IMR-90 (cell line): ENCODE data around the gene APOF. TPM values are rescaled to one million over a fixed set of nuclear protein-coding genes. Genes with fewer than 3 reads are reported as not detected.
A peak's percentile ranks its signal among the peaks of the same experiment; 100 is the strongest.

ENCODE experiments used
- ATAC-seq: fragments of 200-7000 bp; cut with Tn5 transposase; 2 replicates; pipeline ENCODE4 v1.9.1; 2020; ENCODE audit warnings: low read depth, mild to moderate bottlenecking, moderate library complexity
- Bru-seq: library from RNA; stranded (reverse); fragments of 400-500 nt; gene quantifications from one replicate; lab custom pipeline; 2021; lab: Mats Ljungman, UMichigan
- BruChase-seq, 2 experiments: library from RNA; stranded (reverse); fragments of 400-500 nt; gene quantifications; one replicate each; lab custom pipeline; 2021; lab: Mats Ljungman, UMichigan
- BruUV-seq: library from RNA; stranded (reverse); fragments of 400-500 nt; replicated peaks from 2 replicates; lab custom pipeline; 2021; lab: Mats Ljungman, UMichigan
- CTCF ChIA-PET: fragments of 300-600 bp; formaldehyde crosslinking; extraction: SDS; loops from one replicate; lab custom pipeline; 2021; ENCODE audit warnings: antibody characterized with exemption; lab: Yijun Ruan, JAX
- POLR2A ChIA-PET: fragments of 300-600 bp; sonication (Branson Sonifier 250); formaldehyde crosslinking; loops from one replicate; lab custom pipeline; 2022; ENCODE audit warnings: antibody characterized with exemption; ENCODE audit not compliant: unreplicated experiment; lab: Charles Lee
- DNase-seq: peaks from one replicate; pipeline ENCODE4 v3.0.0; 2013
- H2AFZ ChIP-seq: replicated peaks from 2 replicates; pipeline ENCODE3; 2013; ENCODE audit warnings: low read length, mild to moderate bottlenecking; ENCODE audit not compliant: poor library complexity
- H2AK5ac ChIP-seq: 2 replicates; pipeline ENCODE4 v1.6.1; 2013; ENCODE audit warnings: low read depth, low read length, inconsistent platforms
- H2AK9ac ChIP-seq: replicated peaks from 2 replicates; pipeline ENCODE3; 2013; ENCODE audit warnings: mild to moderate bottlenecking, low read depth, low read length, moderate library complexity; ENCODE audit not compliant: poor library complexity
- H2BK120ac ChIP-seq: 2 replicates; pipeline ENCODE4 v1.6.1; 2013; ENCODE audit warnings: low read depth, low read length, inconsistent platforms
- H2BK15ac ChIP-seq: 3 replicates; pipeline ENCODE4 v1.6.1; 2013; ENCODE audit warnings: low read depth, low read length, inconsistent platforms
- H2BK20ac ChIP-seq: 2 replicates; pipeline ENCODE4 v1.6.1; 2013; ENCODE audit warnings: low read depth, mild to moderate bottlenecking, inconsistent platforms, low read length, moderate library complexity
- H2BK5ac ChIP-seq: 2 replicates; pipeline ENCODE4 v1.6.1; 2013; ENCODE audit warnings: mild to moderate bottlenecking, low read depth, low read length, inconsistent platforms; ENCODE audit not compliant: poor library complexity, severe bottlenecking
- H3K14ac ChIP-seq: replicated peaks from 2 replicates; pipeline ENCODE4 v1.6.1; 2013; ENCODE audit warnings: low read depth, low read length, inconsistent platforms
- H3K18ac ChIP-seq: 2 replicates; pipeline ENCODE4 v1.6.1; 2013; ENCODE audit warnings: low read depth, low read length, control low read depth
- H3K23ac ChIP-seq: 2 replicates; pipeline ENCODE4 v1.6.1; 2013; ENCODE audit warnings: low read depth, low read length, inconsistent platforms
- H3K27ac ChIP-seq: 2 replicates; pipeline ENCODE4 v1.5.1; 2013; ENCODE audit warnings: mild to moderate bottlenecking, control low read depth, low read length; ENCODE audit not compliant: insufficient read depth
- H3K27me3 ChIP-seq: 2 replicates; pipeline ENCODE4 v1.6.1; 2013; ENCODE audit warnings: low read length; ENCODE audit not compliant: control insufficient read depth, insufficient read depth
- H3K36me3 ChIP-seq: 2 replicates; pipeline ENCODE4 v1.6.1; 2013; ENCODE audit warnings: low read length, mixed read lengths; ENCODE audit not compliant: control insufficient read depth, insufficient read depth
- H3K4ac ChIP-seq: 2 replicates; pipeline ENCODE4 v1.6.1; 2013; ENCODE audit warnings: low read depth, low read length, inconsistent platforms
- H3K4me1 ChIP-seq: 2 replicates; pipeline ENCODE4 v1.6.1; 2013; ENCODE audit warnings: low read length, mixed read lengths; ENCODE audit not compliant: control insufficient read depth, insufficient read depth
- H3K4me2 ChIP-seq: 2 replicates; pipeline ENCODE4 v1.6.1; 2013; ENCODE audit warnings: low read depth, mild to moderate bottlenecking, control low read depth, low read length, moderate library complexity
- H3K4me3 ChIP-seq: 2 replicates; pipeline ENCODE4 v1.5.1; 2013; ENCODE audit warnings: low read depth, mild to moderate bottlenecking, control low read depth, low read length, moderate library complexity; ENCODE audit not compliant: insufficient read depth
- H3K56ac ChIP-seq: 2 replicates; pipeline ENCODE4 v1.6.1; 2013; ENCODE audit warnings: low read length, inconsistent platforms; ENCODE audit not compliant: insufficient read depth; ENCODE audit errors: extremely low read depth
- H3K79me1 ChIP-seq, 2 experiments: 2 replicates each; pipeline ENCODE4 v1.6.1; 2013; ENCODE audit warnings: low read length in 2 of 2, inconsistent platforms in 1 of 2, low read depth in 1 of 2
- H3K9ac ChIP-seq: 2 replicates; pipeline ENCODE4 v1.6.1; 2013; ENCODE audit warnings: low read depth, low read length, control low read depth
- H3K9me1 ChIP-seq: 2 replicates; pipeline ENCODE4 v1.6.1; 2013; ENCODE audit warnings: low read length, inconsistent platforms; ENCODE audit not compliant: insufficient read depth
- H3K9me3 ChIP-seq: 2 replicates; pipeline ENCODE4 v1.6.1; 2013; ENCODE audit warnings: low read length; ENCODE audit not compliant: control insufficient read depth, insufficient read depth
- H4K20me1 ChIP-seq: 2 replicates; pipeline ENCODE4 v1.6.1; 2013; ENCODE audit warnings: low read length, inconsistent platforms; ENCODE audit not compliant: insufficient read depth
- H4K5ac ChIP-seq: 2 replicates; pipeline ENCODE4 v1.6.1; 2013; ENCODE audit warnings: mild to moderate bottlenecking, low read depth, low read length, control low read depth
- H4K8ac ChIP-seq, 2 experiments: 2 replicates each; pipeline ENCODE4 v1.6.1; 2013; ENCODE audit warnings: low read depth in 2 of 2, low read length in 2 of 2, control low read depth in 1 of 2, inconsistent platforms in 1 of 2
- H4K91ac ChIP-seq: 2 replicates; pipeline ENCODE4 v1.6.1; 2013; ENCODE audit warnings: low read depth, low read length, inconsistent platforms; ENCODE audit not compliant: insufficient read depth
- MXI1 ChIP-seq: IDR thresholded peaks from 2 replicates; pipeline ENCODE4 v1.6.1; 2012; ENCODE audit warnings: low read depth, mild to moderate bottlenecking, low read length, moderate library complexity, borderline replicate concordance
- WGBS, 2 experiments: methylation state at CpG; one replicate each; pipeline versions ENCODE4 v1.1.5 to v1.1.7; 2013; ENCODE audit warnings: missing lambda C conversion rate in 2 of 2; ENCODE audit not compliant: insufficient read length in 1 of 2; ENCODE audit errors: extremely low coverage in 2 of 2; 5-methylcytosine and 5-hydroxymethylcytosine counted together
- dilution Hi-C: fragments of 300-500 bp; cut with HindIII; formaldehyde crosslinking; loops from one replicate; pipeline ENCODE4 v1.14.3; 2018; ENCODE audit warnings: low sequenced_read_pairs; ENCODE audit not compliant: unreplicated experiment
- in situ Hi-C: fragments of 300-500 bp; cut with MboI; formaldehyde crosslinking; loops from 3 replicates; pipeline ENCODE4 v1.14.3; 2019; ENCODE audit warnings: low sequenced_read_pairs, inconsistent platforms, mixed read lengths
- intact Hi-C: fragments of 100-400 bp; cut with micrococcal nuclease; formaldehyde crosslinking; loops from 2 replicates; pipeline ENCODE4 v1.10.0; 2022
- long read RNA-seq: library from polyadenylated mRNA; unstranded; transcript quantifications from one replicate; pipeline ENCODE4 v2.0.0, GENCODE V29; 2021; ENCODE audit not compliant: unreplicated experiment
- polyA plus RNA-seq, 3 experiments: library from polyadenylated mRNA; depleted of rRNA; stranded (reverse); fragments of >200 nt; gene quantifications; 2 replicates each; pipeline ENCODE4 v1.2.3, GENCODE V29; 2012; ENCODE audit warnings: low replicate concordance in 1 of 3
- total RNA-seq: library from RNA; depleted of rRNA; stranded (reverse); fragments of >200 nt; gene quantifications from 2 replicates; pipeline ENCODE4 v1.2.3, GENCODE V29; 2012; rRNA removed

The APOF gene, protein sequence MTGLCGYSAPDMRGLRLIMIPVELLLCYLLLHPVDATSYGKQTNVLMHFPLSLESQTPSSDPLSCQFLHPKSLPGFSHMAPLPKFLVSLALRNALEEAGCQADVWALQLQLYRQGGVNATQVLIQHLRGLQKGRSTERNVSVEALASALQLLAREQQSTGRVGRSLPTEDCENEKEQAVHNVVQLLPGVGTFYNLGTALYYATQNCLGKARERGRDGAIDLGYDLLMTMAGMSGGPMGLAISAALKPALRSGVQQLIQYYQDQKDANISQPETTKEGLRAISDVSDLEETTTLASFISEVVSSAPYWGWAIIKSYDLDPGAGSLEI
- not detected in 2 replicates for total RNA-seq
- not detected in 2 replicates for polyA plus RNA-seq (2012; rRNA removed)
- polyA plus RNA-seq (2012; cell fraction: cytosol; rRNA removed), result not detected in 2 replicates
- not detected in 2 replicates for polyA plus RNA-seq (2012; cell fraction: nucleus; rRNA removed; ENCODE audit: low replicate concordance)
- Bru-seq, nascent RNA, result not detected
- BruChase-seq, experiment 1, labeled RNA remaining after a 6-hour chase, result not detected
- not detected for BruChase-seq, experiment 2, labeled RNA remaining after a 2-hour chase
- long read RNA-seq, result 0 reads

DNA sequence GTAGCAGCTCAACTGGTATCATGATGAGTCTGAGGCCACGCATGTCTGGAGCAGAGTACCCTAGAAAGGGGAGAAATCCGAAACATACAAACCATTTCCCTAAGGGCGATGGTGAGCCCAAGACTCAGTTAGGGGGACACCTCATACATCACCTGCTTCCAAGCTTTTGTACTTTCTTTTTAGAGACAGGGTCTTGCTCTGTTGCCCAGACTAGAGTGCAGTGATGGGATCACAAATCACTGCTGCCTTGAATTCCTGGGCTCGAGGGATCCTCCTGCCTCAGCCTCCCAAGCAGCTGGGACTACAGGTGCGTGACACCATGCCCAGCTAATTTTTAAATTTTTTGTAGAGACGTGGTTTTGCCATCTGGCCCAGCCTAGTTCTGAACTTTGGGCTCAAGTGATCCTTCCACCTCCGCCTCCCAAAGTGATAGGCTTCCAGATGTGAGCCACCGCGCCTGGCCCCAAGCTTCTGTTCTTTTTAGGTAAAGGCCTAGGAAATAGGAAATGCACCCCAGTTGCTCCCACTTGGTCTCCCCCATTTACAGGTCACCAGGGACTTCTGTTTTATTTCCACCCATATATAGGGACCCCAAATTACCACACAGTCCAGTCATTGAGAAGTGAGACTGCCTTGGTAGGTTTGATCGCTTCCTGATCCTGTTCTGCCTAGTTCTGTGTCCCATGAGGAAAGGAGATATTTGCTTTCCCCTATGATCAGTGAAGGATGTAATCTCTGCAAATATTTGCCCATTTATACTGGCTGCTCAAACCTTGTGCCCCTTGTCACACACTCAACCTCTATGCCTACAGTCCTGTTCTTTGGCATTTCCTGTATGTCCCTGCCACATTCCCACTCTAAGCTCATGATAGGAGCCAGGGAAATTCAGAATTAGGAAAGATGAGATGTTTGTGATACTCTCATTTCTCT is at the start of gene APOF:
Gene APOF, minus strand, starts transcription at position 728 of the 930 bp plus-strand sequence. Its CDS starts 112 bp downstream, at position 616.
- H4K8ac ChIP-seq, result peak within 1 kb of the TSS in 1 of 2 experiments; percentile 38; a peak in 1 of 4 replicates
- POLR2A ChIA-PET, result no interaction called here
- CTCF ChIA-PET, result no interaction called here
- DNase-seq (no peak), ATAC-seq (no peak)
- no peaks in the 10 kb centered on the region for H3K9me3 ChIP-seq
- no peak within 1 kb of the TSS for H2BK5ac ChIP-seq
- no peak within 1 kb of the TSS for H3K9ac ChIP-seq
- in situ Hi-C loops (no loop called here), intact Hi-C loops (no loop called here), dilution Hi-C loops (no loop called here)
- TF ChIP-seq MXI1, result no peak
- no peak within 1 kb of the TSS for H3K4me3 ChIP-seq
- H3K18ac ChIP-seq, result no peak within 1 kb of the TSS
- 77% methylated on average over 3 of the region's 10 CpGs; no CpG with 5 or more reads in 1 of the 2 experiments for WGBS, 2 experiments
- H2BK120ac ChIP-seq, result no peak within 1 kb of the TSS
- no peak within 1 kb of the TSS for H3K27ac ChIP-seq
- H3K23ac ChIP-seq, result no peak within 1 kb of the TSS
- H3K79me1 ChIP-seq, result peaks cover 0 to 21% of the 10 kb centered on the region in 2 experiments; a peak in 3 of 4 replicates
- H3K14ac ChIP-seq, result no peak within 1 kb of the TSS
- H4K5ac ChIP-seq, result no peak within 1 kb of the TSS
- no TSS peak for BruUV-seq
- H4K91ac ChIP-seq, result no peak within 1 kb of the TSS
- peaks cover 1% of the 10 kb centered on the region; the same call in 1 of the 2 replicates for H3K36me3 ChIP-seq
- no peak within 1 kb of the TSS for H2BK20ac ChIP-seq
- peak within 1 kb of the TSS; percentile 23 for H2AFZ ChIP-seq
- no peak within 1 kb of the TSS for H2BK15ac ChIP-seq
- H3K4me1 ChIP-seq, result no peaks in the 10 kb centered on the region
- H2AK5ac ChIP-seq, result no peak within 1 kb of the TSS
- H3K56ac ChIP-seq, result no peak within 1 kb of the TSS
- H3K27me3 ChIP-seq, result no peaks in the 10 kb centered on the region
- H4K20me1 ChIP-seq, result peaks cover 11% of the 10 kb centered on the region; the same call in 1 of the 2 replicates
- no peak within 1 kb of the TSS for H3K4ac ChIP-seq
- H2AK9ac ChIP-seq, result no peak within 1 kb of the TSS
- H3K4me2 ChIP-seq, result no peak within 1 kb of the TSS
- 0 out of 2 replicates have a peak, but pooled peaks cover 3% of the 10 kb centered on the region for H3K9me1 ChIP-seq
